HG02623 (cell line): ENCODE data around the gene RAB40C.

Experiments used
- ATAC-seq: cut with Tn5 transposase; IDR thresholded peaks from one replicate; pipeline ENCODE4 v1.9.1; 2021; ENCODE audit warnings: moderate library complexity; ENCODE audit not compliant: unreplicated experiment

The RAB40C gene

DNA sequence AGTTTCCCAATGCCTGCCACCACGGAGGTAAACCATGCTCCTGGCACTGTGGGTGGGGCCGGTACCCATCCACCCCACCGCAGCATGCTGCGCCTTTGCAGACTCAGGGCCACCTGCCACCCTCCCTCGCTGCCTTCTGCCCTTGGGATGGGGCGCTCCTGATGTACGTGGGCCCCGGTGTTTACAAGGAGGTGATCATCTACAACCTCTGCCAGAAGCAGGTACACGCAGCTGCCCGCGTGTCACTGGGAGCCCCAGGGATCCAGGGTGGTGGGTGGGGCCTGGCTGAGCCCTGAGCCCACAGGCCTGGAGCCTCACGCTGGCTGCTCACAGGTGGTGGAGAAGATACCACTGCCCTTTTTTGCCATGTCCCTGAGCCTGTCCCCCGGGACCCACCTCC, 76.7 kb downstream of the RAB40C start:
- no peak for ATAC-seq

DNA sequence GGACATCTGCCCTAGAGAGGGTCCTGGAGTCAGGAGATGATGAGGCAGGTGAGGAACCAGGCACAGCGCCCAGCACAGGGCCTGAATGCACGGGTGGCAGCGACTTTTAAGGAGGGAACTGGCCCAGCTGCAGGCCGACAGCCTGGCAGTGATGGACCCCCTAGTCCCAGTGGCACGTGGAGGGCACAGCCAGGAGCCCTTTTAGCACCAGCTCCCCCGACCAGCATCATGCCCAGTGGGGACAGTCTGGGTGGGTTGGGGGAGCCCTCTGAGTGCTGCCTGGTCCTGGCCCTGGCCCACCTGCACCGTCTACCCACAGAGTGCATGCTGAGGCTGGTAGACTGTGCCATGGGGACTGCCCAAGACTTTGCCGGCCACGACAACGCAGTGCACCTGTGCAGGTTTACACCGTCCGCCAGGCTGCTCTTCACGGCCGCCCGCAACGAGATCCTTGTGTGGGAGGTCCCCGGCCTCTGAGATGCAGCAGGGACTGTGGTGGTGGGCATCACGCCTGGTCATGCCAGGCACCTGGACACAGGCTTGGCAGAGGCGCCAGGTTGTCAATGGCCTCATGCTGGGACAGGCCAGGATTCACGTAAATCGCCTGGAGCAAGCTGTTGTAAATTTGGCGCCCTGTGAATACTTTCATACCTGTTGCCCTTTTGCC, 77.4 kb downstream of the RAB40C start:
- no peak for ATAC-seq

DNA sequence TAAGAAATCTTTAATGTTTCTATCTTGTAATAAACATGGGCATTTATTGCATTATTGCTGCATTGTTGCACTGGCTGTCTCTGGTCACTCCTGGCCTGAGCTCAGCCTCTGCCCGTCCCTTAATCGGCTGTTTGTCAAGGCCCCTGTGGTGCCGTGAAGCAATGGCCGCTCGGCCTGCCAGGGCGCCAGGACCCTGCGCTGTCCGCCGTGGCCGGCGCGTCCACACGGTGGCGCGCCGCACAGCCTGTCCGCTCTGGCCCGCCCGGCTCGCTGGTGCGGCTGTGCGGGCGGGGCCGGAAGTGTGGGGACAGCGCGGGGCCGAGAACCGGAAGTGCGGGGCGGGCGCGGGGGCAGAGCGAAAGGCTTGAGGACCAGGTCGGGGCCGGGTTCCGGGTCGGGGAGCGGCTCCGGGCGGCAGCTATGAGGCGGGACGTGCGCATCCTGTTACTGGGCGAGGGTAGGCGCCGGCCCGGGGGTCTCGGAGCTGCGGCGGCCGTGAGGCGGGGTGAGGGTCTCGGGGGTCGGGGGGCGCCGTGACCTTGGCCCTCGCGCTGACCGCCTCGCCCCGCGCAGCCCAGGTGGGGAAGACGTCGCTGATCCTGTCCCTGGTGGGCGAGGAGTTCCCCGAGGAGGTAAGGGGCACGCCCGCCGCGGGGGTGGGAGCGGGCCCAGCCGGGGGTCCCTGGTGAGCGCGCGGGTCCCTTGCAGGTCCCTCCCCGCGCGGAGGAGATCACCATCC, 78.1 kb downstream of the RAB40C start, which contains the start of gene RHOT2:
TSS of gene RHOT2 (plus strand) at position 353 of the 739 bp plus-strand sequence. CDS start at position 421, 68 bp downstream.
- peak; percentile 75 for ATAC-seq

DNA sequence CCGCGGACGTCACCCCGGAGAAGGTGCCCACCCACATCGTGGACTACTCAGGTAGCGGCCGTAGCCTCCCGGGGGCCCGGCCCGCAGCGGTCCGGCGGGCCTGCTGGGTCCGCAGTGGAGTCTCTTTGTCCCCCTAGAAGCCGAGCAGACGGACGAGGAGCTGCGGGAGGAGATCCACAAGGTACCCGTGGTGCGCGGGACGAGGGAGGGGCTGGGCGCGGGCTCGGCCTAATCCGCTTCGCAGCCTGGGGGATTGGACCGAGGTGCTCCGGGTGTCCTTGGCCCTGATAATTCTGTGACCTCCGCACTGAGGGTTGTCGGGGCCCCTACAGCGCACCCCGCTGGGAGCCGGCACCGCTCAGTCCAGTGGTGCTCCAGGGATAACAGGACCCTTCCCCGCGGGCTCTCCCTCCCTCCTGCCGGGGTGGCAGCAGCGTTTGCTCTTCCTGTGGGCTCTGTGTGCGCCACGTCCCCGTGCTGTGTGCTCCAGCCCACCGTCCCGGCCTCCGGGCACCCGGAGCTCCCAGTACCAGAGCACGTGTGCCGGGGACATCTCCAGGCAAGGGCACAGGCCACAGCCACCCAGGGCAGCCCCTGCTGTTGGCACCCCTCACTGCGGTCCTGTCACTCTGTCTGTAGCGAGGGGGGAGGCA, 78.8 kb downstream of the RAB40C start:
- ATAC-seq = peak; percentile 10

DNA sequence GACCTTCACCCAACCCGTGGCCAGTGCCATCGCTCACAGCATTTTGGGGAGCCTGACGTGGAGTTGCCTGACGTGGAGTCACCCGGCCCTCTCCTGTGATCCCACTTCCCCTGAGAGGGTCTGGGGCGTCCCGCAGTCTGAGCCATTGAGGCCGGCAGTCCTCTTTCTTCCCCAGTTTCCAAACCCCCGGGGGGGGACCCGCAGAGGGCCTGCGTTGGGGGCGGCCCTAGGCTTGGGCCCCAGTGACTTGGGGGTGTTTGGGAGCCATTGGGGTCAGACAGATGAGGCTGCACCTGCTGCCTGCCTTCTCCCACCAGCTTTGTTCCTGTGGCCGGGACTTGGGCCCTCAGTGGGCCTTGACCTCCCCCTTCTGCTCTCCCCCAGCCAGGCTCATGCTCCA, 79.8 kb downstream of the RAB40C start:
- no peak for ATAC-seq

DNA sequence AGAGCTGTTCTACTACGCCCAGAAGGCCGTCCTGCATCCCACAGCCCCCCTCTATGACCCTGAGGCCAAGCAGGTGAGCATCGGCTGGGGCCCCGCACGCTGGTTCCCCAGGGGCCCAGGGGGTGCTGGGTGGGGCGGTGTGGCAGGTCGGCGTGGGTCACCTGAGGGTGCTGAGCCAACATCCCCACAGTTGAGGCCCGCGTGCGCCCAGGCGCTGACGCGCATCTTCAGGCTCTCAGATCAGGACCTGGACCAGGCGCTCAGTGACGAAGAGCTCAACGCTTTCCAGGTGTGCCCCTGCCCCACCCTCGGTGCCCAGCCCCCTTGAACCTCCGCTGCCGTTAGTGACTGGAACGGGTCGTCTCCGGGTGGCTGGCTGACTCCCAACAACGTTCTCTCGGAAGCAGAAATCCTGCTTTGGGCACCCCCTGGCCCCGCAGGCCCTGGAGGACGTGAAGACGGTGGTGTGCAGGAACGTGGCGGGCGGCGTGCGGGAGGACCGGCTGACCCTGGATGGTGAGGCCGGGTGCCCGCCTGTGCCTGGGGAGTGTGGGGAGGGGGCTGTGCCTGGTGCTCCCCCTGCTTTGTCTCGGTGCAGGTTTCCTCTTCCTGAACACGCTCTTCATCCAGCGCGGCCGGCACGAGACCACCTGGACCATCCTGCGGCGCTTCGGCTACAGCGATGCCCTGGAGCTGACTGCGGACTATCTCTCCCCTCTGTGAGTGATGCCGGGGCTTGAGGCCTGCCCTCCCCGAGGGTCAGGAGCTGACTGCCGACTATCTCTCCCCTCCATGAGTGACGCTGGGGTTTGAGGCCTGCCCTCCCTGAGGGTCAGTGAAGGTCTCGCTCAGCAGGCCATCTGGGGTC, 80.9 kb downstream of the RAB40C start:
- ATAC-seq = no peak

DNA sequence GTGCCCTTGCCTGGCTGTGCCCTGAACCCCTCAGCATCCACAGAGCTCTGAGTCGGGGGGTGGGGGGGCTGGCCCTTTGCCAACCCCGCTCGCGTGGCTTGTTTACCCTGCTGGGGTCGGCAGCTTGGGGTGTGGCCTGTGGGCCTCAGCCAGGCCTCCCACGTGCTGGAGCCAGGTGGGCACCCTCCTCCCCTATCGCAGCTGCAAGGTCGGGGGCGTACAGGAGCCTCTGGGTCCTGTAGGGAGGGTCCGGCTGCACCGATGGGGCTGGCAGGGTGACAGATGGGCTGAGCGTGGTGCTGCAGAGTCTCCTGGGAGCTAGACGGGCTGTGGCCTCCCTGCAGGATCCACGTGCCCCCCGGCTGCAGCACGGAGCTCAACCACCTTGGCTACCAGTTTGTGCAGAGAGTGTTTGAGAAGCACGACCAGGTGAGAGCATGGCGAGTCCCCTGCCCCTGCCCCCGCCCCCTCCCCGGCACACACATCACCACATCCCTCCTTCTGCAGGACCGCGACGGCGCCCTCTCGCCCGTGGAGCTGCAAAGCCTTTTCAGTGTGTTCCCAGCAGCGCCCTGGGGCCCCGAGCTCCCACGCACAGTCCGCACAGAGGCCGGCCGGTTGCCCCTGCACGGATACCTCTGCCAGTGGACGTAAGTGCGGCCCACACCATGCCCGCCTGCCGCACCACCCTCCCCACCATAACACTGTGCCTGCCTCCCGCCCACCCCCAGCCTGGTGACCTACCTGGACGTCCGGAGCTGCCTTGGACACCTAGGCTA, 81.7 kb downstream of the RAB40C start:
- ATAC-seq = no peak

DNA sequence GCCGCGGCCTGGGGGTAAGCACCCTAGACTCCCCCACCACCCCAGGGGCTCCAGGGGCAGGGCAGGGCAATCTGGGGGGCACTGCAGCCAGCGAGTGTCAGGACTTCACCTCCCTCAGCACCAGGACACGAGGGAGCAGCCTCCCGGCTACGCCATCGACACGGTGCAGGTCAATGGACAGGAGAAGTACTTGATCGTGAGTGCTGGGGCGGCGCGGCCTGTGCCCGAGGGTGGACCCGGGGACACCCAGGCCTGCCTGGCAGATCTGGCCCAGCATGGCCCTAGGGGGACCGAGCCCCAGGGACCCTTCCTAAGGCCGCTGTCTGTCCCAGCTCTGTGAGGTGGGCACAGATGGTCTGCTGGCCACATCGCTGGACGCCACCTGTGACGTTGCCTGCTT, 82.5 kb downstream of the RAB40C start:
- no peak for ATAC-seq

DNA sequence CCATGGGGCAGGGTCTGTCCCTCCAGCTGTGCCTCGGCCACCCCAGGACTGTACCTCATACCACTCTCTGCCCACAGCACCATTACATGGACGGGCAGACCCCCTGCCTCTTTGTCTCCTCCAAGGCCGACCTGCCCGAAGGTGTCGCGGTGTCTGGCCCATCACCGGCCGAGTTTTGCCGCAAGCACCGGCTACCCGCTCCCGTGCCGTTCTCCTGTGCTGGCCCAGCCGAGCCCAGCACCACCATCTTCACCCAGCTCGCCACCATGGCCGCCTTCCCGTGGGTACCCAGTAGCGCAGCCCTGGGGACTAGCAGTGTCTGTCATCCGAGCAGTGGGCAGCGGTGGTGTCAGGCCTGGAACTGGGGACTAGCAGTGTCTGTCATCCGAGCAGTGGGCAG, 83.0 kb downstream of the RAB40C start:
- ATAC-seq = no peak

DNA sequence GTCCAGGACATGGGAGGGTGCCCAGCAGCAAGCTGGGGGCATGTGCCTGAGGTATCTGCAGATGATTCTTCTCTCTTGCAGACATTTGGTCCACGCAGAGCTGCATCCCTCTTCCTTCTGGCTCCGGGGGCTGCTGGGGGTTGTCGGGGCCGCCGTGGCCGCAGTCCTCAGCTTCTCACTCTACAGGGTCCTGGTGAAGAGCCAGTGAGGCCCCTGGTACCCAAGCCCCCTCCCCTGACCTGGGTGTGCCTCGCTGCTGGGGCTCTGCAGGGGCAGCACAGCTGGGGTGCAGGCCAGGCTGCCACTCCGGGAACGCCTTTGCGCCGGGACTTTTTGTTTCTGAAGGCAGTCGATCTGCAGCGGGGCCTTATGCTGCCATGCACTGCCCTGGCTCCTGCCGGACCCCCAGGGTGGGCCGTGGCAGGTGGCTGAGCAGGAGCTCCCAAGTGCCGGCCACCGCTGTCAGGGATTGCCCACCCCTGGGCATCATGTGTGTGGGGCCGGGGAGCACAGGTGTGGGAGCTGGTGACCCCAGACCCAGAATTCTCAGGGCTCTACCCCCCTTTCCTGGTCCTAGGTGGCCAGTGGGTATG, 83.6 kb downstream of the RAB40C start:
- no peak for ATAC-seq

DNA sequence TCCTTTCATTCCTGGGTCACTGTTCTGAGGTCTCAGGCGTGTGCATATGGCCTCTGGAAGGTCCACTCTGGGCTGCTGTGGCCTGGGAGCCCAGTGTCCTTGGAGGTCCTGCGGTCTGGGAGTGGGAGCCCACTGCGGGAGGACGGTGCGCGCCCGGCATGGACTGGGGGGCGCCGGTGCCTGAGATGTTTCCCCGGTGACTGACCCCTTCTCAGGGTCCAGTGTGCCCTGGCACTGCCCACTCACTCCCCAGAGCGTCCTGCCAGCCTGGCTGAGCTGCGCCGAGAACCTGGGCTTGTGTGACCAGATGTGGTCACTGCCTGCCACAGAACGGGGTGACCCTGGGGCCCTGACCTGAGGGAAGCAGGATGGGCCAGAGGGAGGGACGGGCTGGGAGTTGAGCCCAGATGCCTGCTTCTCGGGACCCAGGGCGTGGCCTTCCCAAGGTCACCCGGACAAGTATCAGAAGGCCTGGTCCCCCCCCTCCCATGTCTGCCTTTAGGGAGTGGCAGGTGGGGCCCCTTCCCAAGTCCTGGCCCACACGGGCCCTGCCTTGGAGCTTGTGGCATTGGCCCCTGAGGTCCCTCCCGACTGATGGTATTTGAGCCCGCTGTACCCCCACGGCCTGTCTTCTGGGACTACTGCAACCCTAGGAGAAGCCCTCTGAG, 84.5 kb downstream of the RAB40C start:
- ATAC-seq = no peak

DNA sequence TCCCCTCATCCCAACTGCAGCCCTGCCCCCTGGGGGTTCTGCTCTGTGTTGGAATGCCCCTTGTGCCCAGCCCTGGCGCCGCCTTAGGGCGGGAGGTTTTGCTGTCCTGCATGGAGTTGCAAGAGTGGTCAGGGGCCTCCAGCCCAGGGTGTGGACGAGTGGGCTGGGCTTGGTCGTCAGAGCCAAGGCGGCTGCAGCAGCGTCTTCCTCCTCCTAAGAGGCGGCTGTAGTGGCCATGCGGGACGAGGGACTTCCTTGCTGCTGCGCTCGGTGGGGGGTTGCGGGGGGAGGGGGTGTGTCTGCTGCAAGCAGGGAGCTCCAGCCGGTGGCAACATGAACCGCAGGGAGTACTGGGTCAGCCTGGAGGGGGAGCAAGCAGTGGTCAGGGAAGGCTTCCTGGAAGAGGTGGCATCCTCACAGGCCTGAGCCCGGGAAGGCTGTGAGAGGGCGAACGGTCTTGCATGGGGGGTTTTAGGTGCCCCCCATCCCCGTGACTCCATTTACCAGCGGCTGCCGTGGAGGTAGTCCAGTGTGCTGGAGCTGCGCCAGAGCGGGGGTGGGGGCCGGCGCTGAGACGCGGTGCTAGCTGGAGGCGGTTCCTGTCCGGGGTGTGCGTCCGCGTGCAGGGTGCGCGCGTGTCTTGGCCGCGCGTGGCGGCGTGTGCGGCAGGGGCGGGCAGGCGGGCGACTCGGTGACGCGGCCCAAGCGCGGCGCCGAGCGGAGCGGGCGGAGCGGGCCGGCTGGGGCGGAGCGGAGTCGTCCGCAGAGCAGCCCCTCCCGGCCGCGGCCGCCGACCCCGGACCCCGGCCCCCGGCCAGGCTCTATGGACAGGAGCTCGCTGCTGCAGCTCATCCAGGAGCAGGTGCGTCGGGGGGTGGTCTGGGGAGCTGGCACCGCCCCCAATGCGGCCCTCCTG, 85.4 kb downstream of the RAB40C start, which contains the start of gene RHBDL1:
TSS of gene RHBDL1 (plus strand) at position 704 of the 916 bp plus-strand sequence. CDS start at position 824, 120 bp downstream.
- ATAC-seq = no peak

DNA sequence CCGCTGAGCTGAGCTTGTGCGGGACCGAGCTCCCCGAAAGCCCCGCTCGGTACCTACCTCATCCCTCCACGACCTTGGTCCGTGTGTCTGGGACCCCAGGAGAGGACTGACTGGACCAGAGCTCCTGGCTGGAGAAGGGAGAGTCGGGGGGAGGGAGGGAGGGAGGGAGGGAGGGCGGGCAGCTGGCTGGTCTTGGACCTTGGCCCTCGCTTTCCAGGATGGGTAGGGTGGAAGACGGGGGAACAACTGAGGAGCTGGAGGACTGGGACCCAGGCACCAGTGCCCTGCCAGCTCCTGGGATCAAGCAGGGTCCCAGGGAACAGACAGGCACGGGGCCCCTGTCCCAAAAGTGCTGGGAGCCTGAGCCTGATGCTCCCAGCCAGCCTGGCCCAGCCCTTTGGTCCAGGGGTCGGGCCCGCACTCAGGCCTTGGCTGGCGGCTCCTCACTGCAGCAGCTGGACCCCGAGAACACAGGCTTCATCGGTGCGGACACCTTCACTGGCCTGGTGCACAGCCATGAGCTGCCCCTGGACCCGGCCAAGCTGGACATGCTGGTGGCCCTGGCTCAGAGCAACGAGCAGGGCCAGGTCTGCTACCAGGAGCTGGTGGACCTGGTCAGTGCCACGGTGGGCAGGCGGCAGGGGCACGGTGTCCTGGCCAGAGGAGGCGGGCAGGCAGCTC, 86.2 kb downstream of the RAB40C start:
- no peak for ATAC-seq

DNA sequence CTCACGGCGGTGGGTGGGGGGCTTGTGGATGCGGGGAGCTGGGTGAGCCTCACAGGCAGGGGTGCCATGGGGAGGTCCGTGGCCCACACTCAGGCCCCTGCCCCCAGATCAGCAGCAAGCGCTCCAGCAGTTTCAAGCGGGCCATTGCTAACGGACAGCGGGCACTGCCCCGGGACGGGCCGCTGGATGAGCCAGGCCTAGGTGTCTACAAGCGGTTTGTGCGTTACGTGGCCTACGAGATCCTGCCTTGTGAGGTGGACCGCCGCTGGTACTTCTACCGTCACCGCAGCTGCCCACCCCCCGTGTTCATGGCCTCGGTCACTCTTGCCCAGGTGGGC, 86.7 kb downstream of the RAB40C start:
- ATAC-seq = no peak

DNA sequence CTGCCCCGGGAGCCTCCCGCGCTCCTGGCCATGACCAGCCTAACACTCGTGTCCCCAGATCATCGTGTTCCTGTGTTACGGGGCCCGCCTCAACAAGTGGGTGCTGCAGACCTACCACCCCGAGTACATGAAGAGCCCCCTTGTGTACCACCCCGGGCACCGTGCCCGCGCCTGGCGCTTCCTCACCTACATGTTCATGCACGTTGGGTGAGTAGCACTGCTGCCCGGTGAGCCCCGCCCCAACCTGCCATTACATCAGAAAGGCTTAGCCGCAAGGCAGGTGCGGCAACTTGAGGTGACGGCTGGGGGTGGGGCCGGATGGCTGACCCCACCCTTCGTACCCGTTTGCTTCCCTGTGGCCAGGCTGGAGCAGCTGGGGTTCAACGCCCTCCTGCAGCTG, 87.0 kb downstream of the RAB40C start:
- ATAC-seq = no peak

DNA sequence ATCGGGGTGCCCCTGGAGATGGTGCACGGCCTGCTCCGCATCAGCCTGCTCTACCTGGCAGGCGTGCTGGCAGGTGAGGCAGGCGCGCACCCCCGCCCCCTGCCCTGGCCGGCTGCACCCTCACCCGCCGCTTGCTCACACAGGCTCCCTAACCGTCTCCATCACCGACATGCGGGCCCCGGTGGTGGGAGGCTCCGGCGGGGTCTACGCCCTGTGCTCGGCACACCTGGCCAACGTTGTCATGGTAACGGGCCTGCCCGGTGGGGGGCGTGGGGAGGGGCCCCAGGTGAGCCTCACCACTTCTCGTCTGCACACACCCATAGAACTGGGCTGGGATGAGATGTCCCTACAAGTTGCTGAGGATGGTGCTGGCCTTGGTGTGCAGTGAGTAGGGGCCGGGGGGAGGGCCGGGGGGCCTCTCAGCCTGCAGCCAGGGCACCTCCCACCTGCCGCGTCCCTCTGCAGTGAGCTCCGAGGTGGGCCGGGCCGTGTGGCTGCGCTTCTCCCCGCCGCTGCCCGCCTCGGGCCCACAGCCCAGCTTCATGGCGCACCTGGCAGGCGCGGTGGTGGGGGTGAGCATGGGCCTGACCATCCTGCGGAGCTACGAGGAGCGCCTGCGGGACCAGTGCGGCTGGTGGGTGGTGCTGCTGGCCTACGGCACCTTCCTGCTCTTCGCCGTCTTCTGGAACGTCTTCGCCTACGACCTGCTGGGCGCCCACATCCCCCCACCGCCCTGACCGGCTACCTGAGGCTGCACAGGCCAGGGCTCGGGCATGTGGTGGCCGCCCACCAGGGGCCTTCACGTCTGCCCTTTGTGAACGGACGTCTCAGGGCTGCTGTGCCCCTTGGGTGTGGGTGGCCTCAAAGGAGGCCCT, 87.7 kb downstream of the RAB40C start:
- ATAC-seq = no peak
